NT2/D1 (cell line): ENCODE data around the gene BIRC6.

Source experiments
- SUZ12 ChIP-seq: IDR thresholded peaks from 2 replicates; pipeline ENCODE4 v1.6.1; 2011; ENCODE audit not compliant: insufficient read length, insufficient read depth; ENCODE audit errors: extremely low read depth
- YY1 ChIP-seq: IDR thresholded peaks from 2 replicates; pipeline ENCODE4 v1.6.1; 2011; ENCODE audit not compliant: insufficient read length, insufficient read depth

- TF ChIP-seq SUZ12, result no peak
- TF ChIP-seq YY1, result no peak
These were observed 94.0 kb downstream of the BIRC6 start for GRCh38 chr2:32450851-32451250.
